Measurements from ENCODE around the gene RASGRF1.

- no peak for TF ChIP-seq CTCF (IDR thresholded peaks at IDR 0.05; ENCODE audit: low read depth, low read length)
- TF ChIP-seq EZH2phosphoT487 (IDR thresholded peaks at IDR 0.05; ENCODE audit: low read depth), result no peak
Measured at GRCh38 chr15:78931439-78932257, 158.9 kb downstream of the RASGRF1 start.

All from OCI-LY3 (cell line).